SU-DHL-6 (cell line): ENCODE results near the gene UBTF.

Source experiments
- CTCF ChIP-seq: fragments of 200-600 bp; sonication (generic); IDR thresholded peaks from one replicate; pipeline ENCODE4 v1.5.1; 2017; ENCODE audit warnings: antibody characterized with exemption, mild to moderate bottlenecking, low read length, moderate library complexity; ENCODE audit not compliant: insufficient read depth, poor library complexity, severe bottlenecking
- EZH2phosphoT487 ChIP-seq: fragments of 200-600 bp; sonication (generic), shearing (Covaris generic); conservative IDR thresholded peaks from 2 replicates; pipeline ENCODE4 v1.6.1; 2018; ENCODE audit warnings: mild to moderate bottlenecking, antibody characterized with exemption, low read length, moderate library complexity, mixed read lengths

- TF ChIP-seq CTCF (no peak), EZH2phosphoT487 (no peak)
Observed at GRCh38 chr17:44230140-44230539, 10.7 kb upstream of the UBTF start.
